ENCODE data around the gene CAPN10.
"Not testable (repeated sequence)": the region's sequence is repeated elsewhere in the genome, so short reads cannot be mapped to it uniquely, and the experiment has no call there.

The CAPN10 gene
- 56.7 to 62.4 (median 58.3) reads per million in 3 donors for total RNA-seq

DNA sequence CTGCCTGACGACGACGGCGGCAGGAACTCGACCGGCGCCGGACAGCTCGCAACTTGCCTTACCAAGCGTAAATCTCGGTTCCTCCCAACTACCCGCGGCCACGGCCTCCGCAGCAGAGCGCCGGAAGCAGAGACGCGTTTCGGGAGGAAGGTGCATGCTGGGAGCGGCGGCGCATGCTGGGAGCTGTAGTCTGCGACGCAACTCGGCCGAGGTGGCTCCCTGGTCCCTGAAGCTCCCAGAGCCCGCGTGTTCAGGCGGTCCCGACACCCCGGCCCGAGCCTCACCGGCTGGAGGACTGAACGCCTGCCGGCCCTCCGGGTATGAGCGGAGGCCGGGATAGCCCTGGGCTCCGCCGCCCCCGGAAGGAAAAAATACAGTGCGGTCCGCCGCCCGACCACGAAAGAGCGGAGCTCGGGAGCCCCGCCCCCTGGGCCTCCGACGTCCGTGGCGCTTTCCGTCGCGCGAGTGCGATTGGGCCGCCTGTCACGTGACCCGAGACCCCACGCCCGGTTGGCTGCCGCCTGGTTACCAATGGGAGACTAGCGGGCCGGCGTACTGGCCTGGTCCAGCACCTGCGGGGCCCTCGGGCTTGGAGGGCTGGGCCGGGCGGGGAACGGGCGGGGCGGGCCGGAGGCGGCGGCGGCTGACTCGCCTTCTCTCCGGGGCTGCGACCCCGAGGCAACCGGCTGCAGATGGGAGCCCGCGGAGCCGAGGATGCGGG, at the start of gene CAPN10:
Gene CAPN10, plus strand, starts transcription at position 537 of the 721 bp plus-strand sequence. Its CDS starts 178 bp downstream, at position 715.
- H3K27ac ChIP-seq (ENCODE audit: insufficient read depth, low read length, poor library complexity, severe bottlenecking): peak within 1 kb of the TSS; percentile 91
- H3K27me3 ChIP-seq (replicated peaks; ENCODE audit: control insufficient read depth, insufficient read depth, low read length, poor library complexity, severe bottlenecking): no peaks in the 10 kb centered on the region
- H3K36me3 ChIP-seq (ENCODE audit: control insufficient read depth, insufficient read depth, low read length): peaks cover 18% of the 10 kb centered on the region
- peak within 1 kb of the TSS; percentile 60 for H3K4me3 ChIP-seq (ENCODE audit: insufficient read depth, low read depth, low read length, poor library complexity, severe bottlenecking)
- H3K9me3 ChIP-seq (ENCODE audit: control insufficient read depth, low read length): no peaks in the 10 kb centered on the region
- DNase-seq: peak; percentile 91 to 95 (median 95)
- H3K4me1 ChIP-seq (ENCODE audit: control insufficient read depth, insufficient read depth, low read length, poor library complexity, severe bottlenecking): peaks cover 25% of the 10 kb centered on the region

DNA sequence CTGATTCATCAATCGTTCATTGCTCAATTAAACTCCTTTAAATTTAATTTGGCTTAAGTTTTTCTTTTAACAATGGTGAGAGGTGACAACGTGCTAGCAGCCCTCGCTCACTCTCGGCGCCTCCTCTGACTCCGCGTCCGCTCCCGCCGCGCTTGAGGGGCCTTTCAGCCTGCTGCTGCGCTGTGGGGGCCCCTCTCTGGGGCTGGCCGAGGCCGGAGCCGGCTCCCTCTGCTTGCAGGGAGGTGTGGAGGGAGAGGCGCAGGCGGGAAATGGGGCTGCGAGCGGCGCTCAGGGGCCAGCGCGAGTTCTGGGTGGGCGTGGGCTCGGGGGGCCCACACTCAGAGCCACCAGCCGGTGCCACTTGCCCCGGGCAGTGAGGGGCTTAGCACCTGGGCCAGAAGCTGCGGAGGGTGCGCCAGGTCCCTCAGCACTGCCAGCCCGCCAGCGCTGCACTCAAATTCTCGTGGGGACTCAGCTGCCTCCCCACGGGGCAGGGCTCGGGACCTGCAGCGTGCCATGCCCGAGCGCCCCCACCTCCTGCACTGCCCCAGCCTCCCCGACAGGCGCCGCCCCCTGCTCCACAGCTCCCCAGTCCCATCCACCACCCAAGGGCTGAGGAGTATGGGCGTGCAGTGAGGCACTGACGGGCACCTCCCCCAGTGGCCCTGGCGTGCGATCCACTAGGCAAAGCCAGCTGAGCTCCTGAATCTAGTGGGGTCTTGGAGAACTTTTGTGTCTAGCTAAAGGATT, 48.3 kb upstream of the CAPN10 start:
- DNase-seq: no peak
- Histone ChIP-seq H3K27me3 (replicated peaks; ENCODE audit: control insufficient read depth, insufficient read depth, low read length, poor library complexity, severe bottlenecking) (no peaks in the 10 kb centered on the region), H3K36me3 (ENCODE audit: control insufficient read depth, insufficient read depth, low read length) (peaks cover 6% of the 10 kb centered on the region), H3K4me1 (ENCODE audit: control insufficient read depth, insufficient read depth, low read length, poor library complexity, severe bottlenecking) (no peaks in the 10 kb centered on the region), H3K4me3 (ENCODE audit: insufficient read depth, low read depth, low read length, poor library complexity, severe bottlenecking) (no peak overlapping the region), H3K9me3 (ENCODE audit: control insufficient read depth, low read length) (no peaks in the 10 kb centered on the region), H3K27ac (ENCODE audit: insufficient read depth, low read length, poor library complexity, severe bottlenecking) (no peak overlapping the region)

DNA sequence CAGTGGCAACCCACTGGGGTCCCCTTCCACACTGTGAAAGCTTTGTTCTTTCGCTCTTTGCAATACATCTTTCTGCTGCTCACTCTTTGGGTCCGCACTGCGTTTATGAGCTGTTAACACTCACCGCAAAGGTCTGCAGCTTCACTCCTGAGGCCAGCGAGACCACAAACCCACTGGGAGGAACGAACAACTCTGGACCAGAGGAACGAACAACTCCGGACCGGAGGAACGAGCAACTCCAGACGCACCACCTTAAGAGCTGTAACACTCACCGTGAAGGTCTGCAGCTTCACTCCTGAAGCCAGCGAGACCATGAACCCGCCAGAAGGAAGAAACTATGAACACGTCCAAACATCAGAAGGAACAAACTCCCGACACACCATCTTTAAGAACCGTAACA, 47.4 kb upstream of the CAPN10 start:
- H3K27ac ChIP-seq (ENCODE audit: insufficient read depth, low read length, poor library complexity, severe bottlenecking); H3K27me3 ChIP-seq (replicated peaks; ENCODE audit: control insufficient read depth, insufficient read depth, low read length, poor library complexity, severe bottlenecking); H3K9me3 ChIP-seq (ENCODE audit: control insufficient read depth, low read length); H3K4me3 ChIP-seq (ENCODE audit: insufficient read depth, low read depth, low read length, poor library complexity, severe bottlenecking); DNase-seq; H3K36me3 ChIP-seq (ENCODE audit: control insufficient read depth, insufficient read depth, low read length); H3K4me1 ChIP-seq (ENCODE audit: control insufficient read depth, insufficient read depth, low read length, poor library complexity, severe bottlenecking): not testable (repeated sequence)

- Histone ChIP-seq H3K27ac (ENCODE audit: insufficient read depth, low read length, poor library complexity, severe bottlenecking) (no peak overlapping the region), H3K4me1 (ENCODE audit: control insufficient read depth, insufficient read depth, low read length, poor library complexity, severe bottlenecking) (no peaks in the 10 kb centered on the region), H3K36me3 (ENCODE audit: control insufficient read depth, insufficient read depth, low read length) (peaks cover 6% of the 10 kb centered on the region), H3K9me3 (ENCODE audit: control insufficient read depth, low read length) (no peaks in the 10 kb centered on the region), H3K27me3 (replicated peaks; ENCODE audit: control insufficient read depth, insufficient read depth, low read length, poor library complexity, severe bottlenecking) (no peaks in the 10 kb centered on the region), H3K4me3 (ENCODE audit: insufficient read depth, low read depth, low read length, poor library complexity, severe bottlenecking) (no peak overlapping the region)
- DNase-seq: no peak
These were observed 46.6 kb upstream of the CAPN10 start for GRCh38 chr2:240539906-240540305.

DNA sequence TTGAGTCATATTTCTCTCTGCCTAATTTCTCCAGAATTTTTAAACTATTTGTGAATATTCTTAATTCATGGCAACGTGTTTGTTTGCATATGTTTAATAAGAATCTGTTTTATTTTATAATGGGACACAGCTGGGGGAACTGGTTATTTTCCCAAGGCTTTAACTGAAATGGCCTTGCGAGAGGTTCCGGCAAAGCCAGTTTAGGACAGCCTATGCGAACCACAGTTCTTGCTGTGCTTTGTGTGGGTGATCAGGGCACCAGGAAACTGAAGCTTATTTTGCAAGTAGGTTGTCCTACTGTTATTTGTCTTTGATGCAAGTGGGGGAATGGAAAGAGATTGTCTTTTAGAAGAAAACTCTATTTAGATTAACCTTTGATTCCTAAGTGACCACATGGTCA, 35.2 kb upstream of the CAPN10 start:
- Histone ChIP-seq H3K27me3 (replicated peaks; ENCODE audit: control insufficient read depth, insufficient read depth, low read length, poor library complexity, severe bottlenecking) (no peaks in the 10 kb centered on the region), H3K4me1 (ENCODE audit: control insufficient read depth, insufficient read depth, low read length, poor library complexity, severe bottlenecking) (no peaks in the 10 kb centered on the region), H3K27ac (ENCODE audit: insufficient read depth, low read length, poor library complexity, severe bottlenecking) (no peak overlapping the region), H3K4me3 (ENCODE audit: insufficient read depth, low read depth, low read length, poor library complexity, severe bottlenecking) (no peak overlapping the region), H3K36me3 (ENCODE audit: control insufficient read depth, insufficient read depth, low read length) (peaks cover 34% of the 10 kb centered on the region), H3K9me3 (ENCODE audit: control insufficient read depth, low read length) (no peaks in the 10 kb centered on the region)
- DNase-seq: no peak

- H3K4me1 ChIP-seq (ENCODE audit: control insufficient read depth, insufficient read depth, low read length, poor library complexity, severe bottlenecking): peaks cover under 1% of the 10 kb centered on the region
These were observed 34.7 kb upstream of the CAPN10 start for GRCh38 chr2:240551811-240552210.

GRCh38 chr2:240553956-240554480, 32.5 kb upstream of the CAPN10 start:
- Histone ChIP-seq H3K4me3 (ENCODE audit: insufficient read depth, low read depth, low read length, poor library complexity, severe bottlenecking) (no peak overlapping the region), H3K36me3 (ENCODE audit: control insufficient read depth, insufficient read depth, low read length) (peaks cover 34% of the 10 kb centered on the region), H3K4me1 (ENCODE audit: control insufficient read depth, insufficient read depth, low read length, poor library complexity, severe bottlenecking) (peaks cover 16% of the 10 kb centered on the region), H3K27ac (ENCODE audit: insufficient read depth, low read length, poor library complexity, severe bottlenecking) (no peak overlapping the region), H3K9me3 (ENCODE audit: control insufficient read depth, low read length) (no peaks in the 10 kb centered on the region), H3K27me3 (replicated peaks; ENCODE audit: control insufficient read depth, insufficient read depth, low read length, poor library complexity, severe bottlenecking) (no peaks in the 10 kb centered on the region)
- DNase-seq: no peak

More at GRCh38 chr2:240551811-240552210, 34.7 kb upstream of the CAPN10 start:
- Histone ChIP-seq H3K36me3 (ENCODE audit: control insufficient read depth, insufficient read depth, low read length) (peaks cover 34% of the 10 kb centered on the region), H3K4me3 (ENCODE audit: insufficient read depth, low read depth, low read length, poor library complexity, severe bottlenecking) (no peak overlapping the region), H3K9me3 (ENCODE audit: control insufficient read depth, low read length) (no peaks in the 10 kb centered on the region), H3K27me3 (replicated peaks; ENCODE audit: control insufficient read depth, insufficient read depth, low read length, poor library complexity, severe bottlenecking) (no peaks in the 10 kb centered on the region), H3K27ac (ENCODE audit: insufficient read depth, low read length, poor library complexity, severe bottlenecking) (no peak overlapping the region)
- no peak for DNase-seq

- Histone ChIP-seq H3K9me3 (ENCODE audit: control insufficient read depth, low read length) (no peaks in the 10 kb centered on the region), H3K36me3 (ENCODE audit: control insufficient read depth, insufficient read depth, low read length) (peaks cover 34% of the 10 kb centered on the region), H3K27me3 (replicated peaks; ENCODE audit: control insufficient read depth, insufficient read depth, low read length, poor library complexity, severe bottlenecking) (no peaks in the 10 kb centered on the region), H3K4me1 (ENCODE audit: control insufficient read depth, insufficient read depth, low read length, poor library complexity, severe bottlenecking) (peaks cover 25% of the 10 kb centered on the region), H3K4me3 (ENCODE audit: insufficient read depth, low read depth, low read length, poor library complexity, severe bottlenecking) (no peak overlapping the region), H3K27ac (ENCODE audit: insufficient read depth, low read length, poor library complexity, severe bottlenecking) (no peak overlapping the region)
- no peak for DNase-seq
These were observed 31.6 kb upstream of the CAPN10 start for GRCh38 chr2:240554767-240555493.

- H3K36me3 ChIP-seq (ENCODE audit: control insufficient read depth, insufficient read depth, low read length): peaks cover 34% of the 10 kb centered on the region
- no peaks in the 10 kb centered on the region for H3K9me3 ChIP-seq (ENCODE audit: control insufficient read depth, low read length)
- H3K4me3 ChIP-seq (ENCODE audit: insufficient read depth, low read depth, low read length, poor library complexity, severe bottlenecking): no peak overlapping the region
- no peaks in the 10 kb centered on the region for H3K27me3 ChIP-seq (replicated peaks; ENCODE audit: control insufficient read depth, insufficient read depth, low read length, poor library complexity, severe bottlenecking)
- H3K27ac ChIP-seq (ENCODE audit: insufficient read depth, low read length, poor library complexity, severe bottlenecking): no peak overlapping the region
- DNase-seq: no peak
- H3K4me1 ChIP-seq (ENCODE audit: control insufficient read depth, insufficient read depth, low read length, poor library complexity, severe bottlenecking): peaks cover 28% of the 10 kb centered on the region
These were observed 30.8 kb upstream of the CAPN10 start for GRCh38 chr2:240555541-240556250.
